ENCODE measurements around the gene CNR2. TPM values are rescaled to one million over a fixed set of nuclear protein-coding genes. Genes with fewer than 3 reads are reported as not detected.
A peak's percentile ranks its signal among the peaks of the same experiment; 100 is the strongest.

CNR2 gene
- total and polyA plus RNA-seq, 12 donors = 0.06 to 0.09 (median 0.08) TPM; not detected in 9

- no peak overlapping the region for H3K4me3 ChIP-seq
- H3K4me1 ChIP-seq (replicated peaks in 1 of 2) = peaks cover 0 to 7% of the 10 kb centered on the region in 2 donors
- H3K27me3 ChIP-seq = no peaks in the 10 kb centered on the region
- intact Hi-C loops (cut with DNase I) = no loop called here
- H3K9me3 ChIP-seq (replicated peaks in 1 of 3) = no peaks in the 10 kb centered on the region
- H3K36me3 ChIP-seq (replicated peaks in 1 of 2) = no peaks in the 10 kb centered on the region
- no peak for TF ChIP-seq CTCF (IDR thresholded peaks at IDR 0.05)
- no peak for TF ChIP-seq POLR2A (IDR thresholded peaks at IDR 0.05)
- DNase-seq = no peak
- no peak overlapping the region for H3K27ac ChIP-seq
- WGBS, 4 donors = 59 to 67% (median 63%) methylated on average over 11 of the region's 11 CpGs
Measured at GRCh38 chr1:23924601-23925000, 11.4 kb upstream of the CNR2 start.

GRCh38 chr1:23923592-23924499, 10.7 kb upstream of the CNR2 start:
- Histone ChIP-seq H3K9me3 (replicated peaks in 1 of 3) (no peaks in the 10 kb centered on the region), H3K36me3 (replicated peaks in 1 of 2) (no peaks in the 10 kb centered on the region), H3K4me1 (replicated peaks in 1 of 2) (peaks cover 0 to 7% of the 10 kb centered on the region in 2 donors), H3K27ac (no peak overlapping the region), H3K27me3 (no peaks in the 10 kb centered on the region), H3K4me3 (no peak overlapping the region)
- intact Hi-C loops (cut with DNase I) = no loop called here
- DNase-seq = peak in 2 of 7 donors; percentile 26 to 34
- 36 to 53% (median 50%) methylated on average over 8 of the region's 8 CpGs for WGBS, 4 donors
- no peak for TF ChIP-seq POLR2A (IDR thresholded peaks at IDR 0.05)
- TF ChIP-seq CTCF (IDR thresholded peaks at IDR 0.05) = no peak

- DNase-seq = no peak
- Histone ChIP-seq H3K27me3 (no peaks in the 10 kb centered on the region), H3K4me1 (replicated peaks in 1 of 2) (peaks cover 0 to 7% of the 10 kb centered on the region in 2 donors), H3K9me3 (replicated peaks in 1 of 3) (no peaks in the 10 kb centered on the region), H3K4me3 (no peak overlapping the region), H3K27ac (no peak overlapping the region), H3K36me3 (replicated peaks in 1 of 2) (no peaks in the 10 kb centered on the region)
- intact Hi-C loops (cut with DNase I) = no loop called here
- WGBS, 4 donors = 88 to 91% (median 91%) methylated on average over 8 of the region's 8 CpGs
- no peak for TF ChIP-seq POLR2A (IDR thresholded peaks at IDR 0.05)
- TF ChIP-seq CTCF (IDR thresholded peaks at IDR 0.05) = no peak
Measured at GRCh38 chr1:23922321-23922943, 9.3 kb upstream of the CNR2 start.
